WTC11 (cell line): ENCODE measurements around the gene CHRM3. TPM values are rescaled to one million over a fixed set of nuclear protein-coding genes. Genes with fewer than 3 reads are reported as not detected.

ENCODE experiments used
- ATAC-seq: fragments of 200-7000 bp; cut with Tn5 transposase; 2 replicates; pipeline ENCODE4 v1.10.0; 2021; ENCODE audit warnings: mild to moderate bottlenecking, moderate library complexity
- CTCF ChIA-PET: fragments of 300-600 bp; sonication (Branson Sonifier 250); formaldehyde crosslinking; loops from one replicate; lab custom pipeline; 2021; ENCODE audit warnings: antibody characterized with exemption; lab: Charles Lee
- POLR2A ChIA-PET: fragments of 350-600 bp; sonication (Branson Sonifier 250); formaldehyde crosslinking; loops from one replicate; lab custom pipeline; 2021; ENCODE audit warnings: antibody characterized with exemption; lab: Charles Lee
- DNase-seq: peaks from one replicate; pipeline ENCODE4 v3.0.0; 2021; ENCODE audit warnings: low spot score
- H3K27ac Mint-ChIP-seq: 2 replicates; pipeline ENCODE4 v1.8.0; 2021; ENCODE audit warnings: mixed read lengths
- H3K27me3 Mint-ChIP-seq: 2 replicates; pipeline ENCODE4 v1.8.0; 2021; ENCODE audit warnings: low read depth, mild to moderate bottlenecking, moderate library complexity, mixed read lengths
- H3K36me3 Mint-ChIP-seq: 2 replicates; pipeline ENCODE4 v1.8.0; 2021; ENCODE audit warnings: mixed read lengths
- H3K4me1 Mint-ChIP-seq: 2 replicates; pipeline ENCODE4 v1.8.0; 2022; ENCODE audit warnings: mixed read lengths
- H3K4me3 Mint-ChIP-seq: 2 replicates; pipeline ENCODE4 v1.8.0; 2021; ENCODE audit warnings: mild to moderate bottlenecking, moderate library complexity, mixed read lengths
- H3K9me3 Mint-ChIP-seq: 2 replicates; pipeline ENCODE4 v1.8.0; 2021; ENCODE audit warnings: mixed read lengths
- ESRRA ChIP-seq: sonication (generic); formaldehyde crosslinking; IDR thresholded peaks from 2 replicates; pipeline ENCODE4 v1.8.1; 2022; ENCODE audit warnings: mild to moderate bottlenecking, missing genetic modification reagents, borderline replicate concordance
- FOXJ3 ChIP-seq: sonication (generic); formaldehyde crosslinking; IDR thresholded peaks from 2 replicates; pipeline ENCODE4 v1.9.0; 2021; ENCODE audit warnings: missing genetic modification reagents, mild to moderate bottlenecking, borderline replicate concordance
- FOXK1 ChIP-seq: sonication (generic); formaldehyde crosslinking; IDR thresholded peaks from 2 replicates; pipeline ENCODE4 v1.8.0; 2022; ENCODE audit warnings: mild to moderate bottlenecking, moderate library complexity, missing genetic modification reagents
- GABPB1 ChIP-seq: sonication (generic); formaldehyde crosslinking; IDR thresholded peaks from 2 replicates; pipeline ENCODE4 v1.8.1; 2023; ENCODE audit warnings: mild to moderate bottlenecking, missing genetic modification reagents
- NR2C2 ChIP-seq: sonication (generic); formaldehyde crosslinking; IDR thresholded peaks from 2 replicates; pipeline ENCODE4 v1.8.0; 2022; ENCODE audit warnings: mild to moderate bottlenecking, missing genetic modification reagents
- PRRX2 ChIP-seq: fragments of 250-450 bp; sonication (Bioruptor Pico); IDR thresholded peaks from 2 replicates; pipeline ENCODE4 v1.8.0; 2021; ENCODE audit warnings: mild to moderate bottlenecking
- RELA ChIP-seq: sonication (generic); formaldehyde crosslinking; IDR thresholded peaks from 2 replicates; pipeline ENCODE4 v1.8.1; 2022; ENCODE audit warnings: missing genetic modification reagents, mild to moderate bottlenecking, borderline replicate concordance
- SMAD4 ChIP-seq: sonication (generic); formaldehyde crosslinking; IDR thresholded peaks from 2 replicates; pipeline ENCODE4 v1.8.0; 2022; ENCODE audit warnings: mild to moderate bottlenecking, missing genetic modification reagents
- ZNF416 ChIP-seq: fragments of 250-450 bp; sonication (Bioruptor Pico); IDR thresholded peaks from 2 replicates; pipeline ENCODE4 v1.9.0; 2021; ENCODE audit warnings: mild to moderate bottlenecking, inconsistent platforms
- ZNF671 ChIP-seq: fragments of 250-450 bp; sonication (Bioruptor Pico); IDR thresholded peaks from 2 replicates; pipeline ENCODE4 v1.8.0; 2021; ENCODE audit warnings: mild to moderate bottlenecking
- total RNA-seq: library from RNA; stranded (reverse); gene quantifications from 3 replicates; pipeline ENCODE4 v1.2.3, GENCODE V29; 2021
- TF ChIP-seq, protein P1 (sequence below): fragments of 250-450 bp; sonication (Bioruptor Pico); IDR thresholded peaks from 2 replicates; pipeline ENCODE4 v1.9.0; 2021; ENCODE audit warnings: mild to moderate bottlenecking, borderline replicate concordance
- TF ChIP-seq, protein P2 (sequence below): sonication (generic); formaldehyde crosslinking; conservative IDR thresholded peaks from 2 replicates; pipeline ENCODE4 v1.8.1; 2022; ENCODE audit warnings: mild to moderate bottlenecking, missing genetic modification reagents
- TF ChIP-seq, protein P3 (sequence below): sonication (generic); formaldehyde crosslinking; IDR thresholded peaks from 2 replicates; pipeline ENCODE4 v1.8.1; 2022; ENCODE audit warnings: low read depth, missing genetic modification reagents, borderline replicate concordance
- TF ChIP-seq, protein P4 (sequence below): sonication (generic); formaldehyde crosslinking; IDR thresholded peaks from 2 replicates; pipeline ENCODE4 v1.8.1; 2023; ENCODE audit warnings: mild to moderate bottlenecking, moderate library complexity, missing genetic modification reagents
- TF ChIP-seq, protein P5 (sequence below): sonication (generic); formaldehyde crosslinking; IDR thresholded peaks from 2 replicates; pipeline ENCODE4 v1.8.1; 2022; ENCODE audit warnings: mild to moderate bottlenecking, moderate library complexity, missing genetic modification reagents
- TF ChIP-seq, protein P6 (sequence below): sonication (generic); formaldehyde crosslinking; IDR thresholded peaks from 2 replicates; pipeline ENCODE4 v1.8.1; 2023; ENCODE audit warnings: mild to moderate bottlenecking, missing genetic modification reagents
- TF ChIP-seq, protein P7 (sequence below): fragments of 250-450 bp; sonication (Bioruptor Pico); conservative IDR thresholded peaks from 2 replicates; pipeline ENCODE4 v1.9.0; 2021; ENCODE audit warnings: mild to moderate bottlenecking

The CHRM3 gene
- total RNA-seq, 1 experiment from 2014 or later: 6.9 TPM

DNA sequence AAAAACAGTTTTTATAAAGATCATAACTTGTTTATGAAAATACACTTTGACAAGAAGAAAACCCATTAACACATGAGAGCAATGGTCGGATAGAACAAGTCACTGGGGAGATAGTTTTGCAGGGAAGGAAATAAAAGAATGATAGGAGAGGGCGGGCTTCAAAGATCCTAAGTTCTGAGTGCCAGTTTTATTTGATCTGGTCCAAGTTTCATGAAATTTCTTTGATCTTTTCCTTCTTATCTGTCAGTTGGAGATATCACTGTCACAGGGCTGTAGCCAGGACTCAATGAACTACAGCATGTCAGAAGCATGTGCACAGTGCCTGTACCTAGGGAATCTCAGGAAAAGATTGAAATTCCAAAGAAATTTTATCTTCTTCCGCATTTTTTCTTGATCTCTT, 36.5 kb downstream of the CHRM3 start (continued):
- no peak for TF ChIP-seq FOXK1
- TF ChIP-seq SMAD4: no peak
- TF ChIP-seq PRRX2 (CRISPR knock-in tag): no peak
- no peak for TF ChIP-seq GABPB1 (CRISPR knock-in tag)
- TF ChIP-seq, protein P1, sequence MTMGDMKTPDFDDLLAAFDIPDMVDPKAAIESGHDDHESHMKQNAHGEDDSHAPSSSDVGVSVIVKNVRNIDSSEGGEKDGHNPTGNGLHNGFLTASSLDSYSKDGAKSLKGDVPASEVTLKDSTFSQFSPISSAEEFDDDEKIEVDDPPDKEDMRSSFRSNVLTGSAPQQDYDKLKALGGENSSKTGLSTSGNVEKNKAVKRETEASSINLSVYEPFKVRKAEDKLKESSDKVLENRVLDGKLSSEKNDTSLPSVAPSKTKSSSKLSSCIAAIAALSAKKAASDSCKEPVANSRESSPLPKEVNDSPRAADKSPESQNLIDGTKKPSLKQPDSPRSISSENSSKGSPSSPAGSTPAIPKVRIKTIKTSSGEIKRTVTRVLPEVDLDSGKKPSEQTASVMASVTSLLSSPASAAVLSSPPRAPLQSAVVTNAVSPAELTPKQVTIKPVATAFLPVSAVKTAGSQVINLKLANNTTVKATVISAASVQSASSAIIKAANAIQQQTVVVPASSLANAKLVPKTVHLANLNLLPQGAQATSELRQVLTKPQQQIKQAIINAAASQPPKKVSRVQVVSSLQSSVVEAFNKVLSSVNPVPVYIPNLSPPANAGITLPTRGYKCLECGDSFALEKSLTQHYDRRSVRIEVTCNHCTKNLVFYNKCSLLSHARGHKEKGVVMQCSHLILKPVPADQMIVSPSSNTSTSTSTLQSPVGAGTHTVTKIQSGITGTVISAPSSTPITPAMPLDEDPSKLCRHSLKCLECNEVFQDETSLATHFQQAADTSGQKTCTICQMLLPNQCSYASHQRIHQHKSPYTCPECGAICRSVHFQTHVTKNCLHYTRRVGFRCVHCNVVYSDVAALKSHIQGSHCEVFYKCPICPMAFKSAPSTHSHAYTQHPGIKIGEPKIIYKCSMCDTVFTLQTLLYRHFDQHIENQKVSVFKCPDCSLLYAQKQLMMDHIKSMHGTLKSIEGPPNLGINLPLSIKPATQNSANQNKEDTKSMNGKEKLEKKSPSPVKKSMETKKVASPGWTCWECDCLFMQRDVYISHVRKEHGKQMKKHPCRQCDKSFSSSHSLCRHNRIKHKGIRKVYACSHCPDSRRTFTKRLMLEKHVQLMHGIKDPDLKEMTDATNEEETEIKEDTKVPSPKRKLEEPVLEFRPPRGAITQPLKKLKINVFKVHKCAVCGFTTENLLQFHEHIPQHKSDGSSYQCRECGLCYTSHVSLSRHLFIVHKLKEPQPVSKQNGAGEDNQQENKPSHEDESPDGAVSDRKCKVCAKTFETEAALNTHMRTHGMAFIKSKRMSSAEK (CRISPR knock-in tag): no peak
- no peak for TF ChIP-seq ZNF671 (CRISPR knock-in tag)
- TF ChIP-seq FOXJ3 (CRISPR knock-in tag): no peak
- TF ChIP-seq, protein P2, sequence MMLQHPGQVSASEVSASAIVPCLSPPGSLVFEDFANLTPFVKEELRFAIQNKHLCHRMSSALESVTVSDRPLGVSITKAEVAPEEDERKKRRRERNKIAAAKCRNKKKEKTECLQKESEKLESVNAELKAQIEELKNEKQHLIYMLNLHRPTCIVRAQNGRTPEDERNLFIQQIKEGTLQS (CRISPR knock-in tag): no peak
- TF ChIP-seq NR2C2 (CRISPR knock-in tag): no peak
- TF ChIP-seq, protein P3, sequence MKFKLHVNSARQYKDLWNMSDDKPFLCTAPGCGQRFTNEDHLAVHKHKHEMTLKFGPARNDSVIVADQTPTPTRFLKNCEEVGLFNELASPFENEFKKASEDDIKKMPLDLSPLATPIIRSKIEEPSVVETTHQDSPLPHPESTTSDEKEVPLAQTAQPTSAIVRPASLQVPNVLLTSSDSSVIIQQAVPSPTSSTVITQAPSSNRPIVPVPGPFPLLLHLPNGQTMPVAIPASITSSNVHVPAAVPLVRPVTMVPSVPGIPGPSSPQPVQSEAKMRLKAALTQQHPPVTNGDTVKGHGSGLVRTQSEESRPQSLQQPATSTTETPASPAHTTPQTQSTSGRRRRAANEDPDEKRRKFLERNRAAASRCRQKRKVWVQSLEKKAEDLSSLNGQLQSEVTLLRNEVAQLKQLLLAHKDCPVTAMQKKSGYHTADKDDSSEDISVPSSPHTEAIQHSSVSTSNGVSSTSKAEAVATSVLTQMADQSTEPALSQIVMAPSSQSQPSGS (CRISPR knock-in tag): no peak
- TF ChIP-seq, protein P4, sequence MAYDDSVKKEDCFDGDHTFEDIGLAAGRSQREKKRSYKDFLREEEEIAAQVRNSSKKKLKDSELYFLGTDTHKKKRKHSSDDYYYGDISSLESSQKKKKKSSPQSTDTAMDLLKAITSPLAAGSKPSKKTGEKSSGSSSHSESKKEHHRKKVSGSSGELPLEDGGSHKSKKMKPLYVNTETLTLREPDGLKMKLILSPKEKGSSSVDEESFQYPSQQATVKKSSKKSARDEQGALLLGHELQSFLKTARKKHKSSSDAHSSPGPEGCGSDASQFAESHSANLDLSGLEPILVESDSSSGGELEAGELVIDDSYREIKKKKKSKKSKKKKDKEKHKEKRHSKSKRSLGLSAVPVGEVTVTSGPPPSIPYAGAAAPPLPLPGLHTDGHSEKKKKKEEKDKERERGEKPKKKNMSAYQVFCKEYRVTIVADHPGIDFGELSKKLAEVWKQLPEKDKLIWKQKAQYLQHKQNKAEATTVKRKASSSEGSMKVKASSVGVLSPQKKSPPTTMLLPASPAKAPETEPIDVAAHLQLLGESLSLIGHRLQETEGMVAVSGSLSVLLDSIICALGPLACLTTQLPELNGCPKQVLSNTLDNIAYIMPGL (CRISPR knock-in tag): no peak
- no peak for TF ChIP-seq ESRRA (CRISPR knock-in tag)
- TF ChIP-seq, all 79 proteins: peak for 0

DNA sequence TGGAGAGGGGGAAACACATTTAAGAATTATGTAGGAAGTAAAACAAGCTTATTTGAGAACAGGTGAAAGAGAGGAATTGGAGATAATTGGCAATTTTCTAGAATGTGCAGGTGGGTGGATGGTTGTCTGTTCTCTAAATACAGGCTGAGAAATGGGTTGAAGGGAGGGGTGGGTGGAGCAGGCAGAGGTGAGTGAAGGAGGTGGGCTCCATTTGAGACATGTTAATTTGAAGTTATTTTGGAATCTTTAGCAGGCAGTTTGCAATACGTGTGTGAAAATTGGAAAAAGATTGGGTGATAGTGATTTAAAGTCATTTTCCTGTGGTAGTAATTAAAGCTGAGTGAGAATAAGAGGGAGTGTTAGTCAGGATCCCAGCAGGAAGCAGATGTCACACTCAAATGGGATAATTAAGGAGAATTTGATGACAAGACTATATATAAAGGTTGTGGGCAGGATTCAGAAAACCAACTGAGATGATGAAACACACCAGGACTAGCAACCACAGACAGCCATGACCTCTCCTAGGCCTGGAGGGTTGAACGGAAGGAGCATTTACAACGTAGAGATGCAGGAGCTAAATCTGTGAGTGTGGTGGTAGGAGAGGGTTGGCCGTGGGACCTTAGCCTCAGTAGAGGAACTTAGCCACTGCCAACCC, 40.6 kb downstream of the CHRM3 start:
- no peaks in the 10 kb centered on the region for H3K27me3 Mint-ChIP-seq
- no peaks in the 10 kb centered on the region for H3K36me3 Mint-ChIP-seq
- no peaks in the 10 kb centered on the region for H3K4me1 Mint-ChIP-seq
- ATAC-seq (no peak), DNase-seq (no peak)
- CTCF ChIA-PET: no interaction called here
- H3K4me3 Mint-ChIP-seq: no peak overlapping the region
- H3K27ac Mint-ChIP-seq: no peak overlapping the region
- H3K9me3 Mint-ChIP-seq: no peaks in the 10 kb centered on the region
- POLR2A ChIA-PET: no interaction called here
- TF ChIP-seq, protein P5, sequence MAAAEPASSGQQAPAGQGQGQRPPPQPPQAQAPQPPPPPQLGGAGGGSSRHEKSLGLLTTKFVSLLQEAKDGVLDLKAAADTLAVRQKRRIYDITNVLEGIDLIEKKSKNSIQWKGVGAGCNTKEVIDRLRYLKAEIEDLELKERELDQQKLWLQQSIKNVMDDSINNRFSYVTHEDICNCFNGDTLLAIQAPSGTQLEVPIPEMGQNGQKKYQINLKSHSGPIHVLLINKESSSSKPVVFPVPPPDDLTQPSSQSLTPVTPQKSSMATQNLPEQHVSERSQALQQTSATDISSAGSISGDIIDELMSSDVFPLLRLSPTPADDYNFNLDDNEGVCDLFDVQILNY (CRISPR knock-in tag): no peak
- TF ChIP-seq ZNF416 (CRISPR knock-in tag) (no peak), RELA (CRISPR knock-in tag) (no peak)
- TF ChIP-seq, protein P6, sequence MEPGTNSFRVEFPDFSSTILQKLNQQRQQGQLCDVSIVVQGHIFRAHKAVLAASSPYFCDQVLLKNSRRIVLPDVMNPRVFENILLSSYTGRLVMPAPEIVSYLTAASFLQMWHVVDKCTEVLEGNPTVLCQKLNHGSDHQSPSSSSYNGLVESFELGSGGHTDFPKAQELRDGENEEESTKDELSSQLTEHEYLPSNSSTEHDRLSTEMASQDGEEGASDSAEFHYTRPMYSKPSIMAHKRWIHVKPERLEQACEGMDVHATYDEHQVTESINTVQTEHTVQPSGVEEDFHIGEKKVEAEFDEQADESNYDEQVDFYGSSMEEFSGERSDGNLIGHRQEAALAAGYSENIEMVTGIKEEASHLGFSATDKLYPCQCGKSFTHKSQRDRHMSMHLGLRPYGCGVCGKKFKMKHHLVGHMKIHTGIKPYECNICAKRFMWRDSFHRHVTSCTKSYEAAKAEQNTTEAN: no peak
- TF ChIP-seq, protein P7, sequence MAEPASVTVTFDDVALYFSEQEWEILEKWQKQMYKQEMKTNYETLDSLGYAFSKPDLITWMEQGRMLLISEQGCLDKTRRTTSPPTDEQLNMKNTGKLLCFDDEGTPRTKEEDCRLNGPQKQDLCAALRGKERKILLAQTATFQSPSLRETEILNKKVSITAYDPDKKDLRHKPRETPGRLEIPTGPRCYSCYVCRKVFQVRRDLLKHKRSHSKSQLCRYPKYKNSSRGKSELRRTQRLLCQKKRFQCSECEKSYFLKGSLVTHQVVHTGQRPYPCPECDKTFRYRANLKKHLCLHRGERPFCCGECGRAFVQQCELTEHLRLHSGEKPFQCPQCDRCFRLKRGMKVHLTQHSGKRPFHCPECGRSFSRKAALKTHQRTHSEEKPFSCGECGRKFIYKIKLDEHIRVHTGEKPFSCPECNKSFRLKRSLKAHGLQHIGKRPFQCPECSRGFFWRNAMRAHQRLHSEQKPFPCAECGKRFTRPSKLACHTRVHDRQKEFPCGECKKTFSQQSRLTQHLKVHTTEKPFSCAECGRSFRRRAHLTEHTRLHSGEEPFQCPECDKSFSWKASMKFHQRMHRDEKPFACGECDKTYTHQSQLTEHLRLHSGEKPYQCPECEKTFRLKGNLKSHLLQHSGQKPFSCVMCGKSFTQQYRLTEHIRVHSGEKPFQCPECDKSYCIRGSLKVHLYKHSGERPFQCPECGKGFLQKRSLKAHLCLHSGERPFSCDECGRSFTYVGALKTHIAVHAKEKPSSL (CRISPR knock-in tag): no peak
